Esophagus muscularis mucosa (tissue), 4 donors: ENCODE results near the gene SLC15A1. TPM values are rescaled to one million over a fixed set of nuclear protein-coding genes. Genes with fewer than 3 reads are reported as not detected.
"Not testable (repeated sequence)": the region's sequence is repeated elsewhere in the genome, so short reads cannot be mapped to it uniquely, and the experiment has no call there.

Experiments used
- DNase-seq: peaks from one replicate; pipeline ENCODE4 v3.0.0-alpha.2; 2017; ENCODE audit errors: extremely low spot score
- H3K27ac ChIP-seq, 4 donors: fragments of 200-600 bp; sonication (generic); replicated peaks in 1 of 4; 1 replicate in 3 of 4; 2 replicates in 1 of 4; pipeline ENCODE4 v1.5.1; 2016 to 2019; ENCODE audit warnings: mild to moderate bottlenecking in 1 of 4
- H3K27me3 ChIP-seq, 4 donors: fragments of 200-600 bp; sonication (generic); one replicate each; pipeline versions ENCODE4 v1.5.1 to v1.6.0; 2016 to 2019
- H3K36me3 ChIP-seq, 4 donors: fragments of 200-600 bp; sonication (generic); one replicate each; pipeline ENCODE4 v1.5.1; 2016 to 2019
- H3K4me1 ChIP-seq, 4 donors: fragments of 200-600 bp; sonication (generic); one replicate each; pipeline ENCODE4 v1.5.1; 2016 to 2019
- H3K4me3 ChIP-seq, 4 donors: fragments of 200-600 bp; sonication (generic); 1 replicate in 2 of 4; 2 replicates in 2 of 4; pipeline ENCODE4 v1.5.1; 2016 to 2019; ENCODE audit warnings: mild to moderate bottlenecking in 4 of 4, moderate library complexity in 1 of 4
- H3K9me3 ChIP-seq, 4 donors: fragments of 200-600 bp; sonication (generic); 1 replicate in 3 of 4; 2 replicates in 1 of 4; pipeline ENCODE4 v1.5.1; 2016 to 2019
- CTCF ChIP-seq, 3 experiments: fragments of 200-600 bp in 2 of 3; fragments of 450-650 bp in 1 of 3; sonication (generic) in 2 of 3; IDR thresholded peaks; one replicate each; pipeline ENCODE4 v1.5.1; 2017 to 2019; ENCODE audit warnings: antibody characterized with exemption in 3 of 3, mild to moderate bottlenecking in 2 of 3, moderate library complexity in 1 of 3
- EP300 ChIP-seq: sonication (generic); formaldehyde crosslinking; IDR thresholded peaks from one replicate; pipeline ENCODE4 v1.6.1; 2017; ENCODE audit warnings: antibody characterized with exemption
- POLR2A ChIP-seq: fragments of 450-650 bp; IDR thresholded peaks from one replicate; pipeline ENCODE4 v1.6.1; 2017; ENCODE audit warnings: antibody characterized with exemption, moderate library complexity, mild to moderate bottlenecking, low read depth
- POLR2AphosphoS5 ChIP-seq, 2 donors: sonication (generic); formaldehyde crosslinking; IDR thresholded peaks; one replicate each; pipeline ENCODE4 v1.6.1; 2017; ENCODE audit warnings: antibody characterized with exemption in 2 of 2
- WGBS: methylation state at CpG from one replicate; pipeline ENCODE4 v1.1.5; 2018; 5-methylcytosine and 5-hydroxymethylcytosine counted together
- intact Hi-C: fragments of 100-400 bp; cut with DNase I; formaldehyde crosslinking; loops from one replicate; pipeline ENCODE4 v1.15.1; 2023
- small RNA-seq, 3 donors: library from RNA; depleted of rRNA; stranded (forward); fragments of <200 nt; gene quantifications; one replicate each; pipeline ENCODE3, GENCODE V24; 2016
- total RNA-seq, 4 donors: library from RNA; depleted of rRNA; stranded (reverse); fragments of >200 nt; gene quantifications; one replicate each; pipeline versions ENCODE4 v1.1.0 to v1.2.1, GENCODE V29; 2016

SLC15A1 gene
- total RNA-seq, 4 donors from 2014 or later = not detected

DNA sequence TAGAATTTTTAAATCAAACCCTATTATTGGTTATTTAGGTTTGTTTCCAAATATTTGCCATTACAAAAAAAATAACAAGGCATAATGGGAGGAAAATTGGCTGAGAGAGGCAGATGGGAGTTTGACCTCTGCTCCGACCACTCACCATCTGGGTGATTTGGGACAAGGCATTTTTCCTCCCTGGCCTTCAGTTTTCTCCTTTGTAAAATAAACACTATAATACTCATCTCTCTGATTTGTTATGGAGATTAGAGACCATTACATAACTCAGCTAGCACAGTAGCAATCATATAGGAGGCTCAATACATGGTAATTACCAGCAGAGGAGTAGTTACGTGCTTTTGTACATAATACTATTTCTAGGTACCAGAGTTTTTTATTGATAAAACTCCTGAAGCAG lies 105.4 kb downstream of the SLC15A1 start:
- Histone ChIP-seq H3K4me1 (no peaks in the 10 kb centered on the region), H3K9me3 (no peaks in the 10 kb centered on the region), H3K27me3 (no peaks in the 10 kb centered on the region), H3K27ac (no peak overlapping the region), H3K4me3 (no peak overlapping the region), H3K36me3 (no peaks in the 10 kb centered on the region)
- intact Hi-C loops = no loop called here
- WGBS = 98% methylated on average over 2 of the region's 2 CpGs
- no peak for DNase-seq
- no peak for TF ChIP-seq EP300
- TF ChIP-seq CTCF (IDR thresholded peaks at IDR 0.05) = no peak
- no peak for TF ChIP-seq POLR2AphosphoS5 (IDR thresholded peaks at IDR 0.05)
- TF ChIP-seq POLR2A = no peak

GRCh38 chr13:98643479-98643878 lies 109.0 kb downstream of the SLC15A1 start:
- H3K9me3 ChIP-seq = no peaks in the 10 kb centered on the region
- no peaks in the 10 kb centered on the region for H3K27me3 ChIP-seq
- DNase-seq = no peak
- no peaks in the 10 kb centered on the region for H3K4me1 ChIP-seq
- no peaks in the 10 kb centered on the region for H3K36me3 ChIP-seq
- 67% methylated on average over 1 of the region's 1 CpG for WGBS
- TF ChIP-seq POLR2AphosphoS5 (IDR thresholded peaks at IDR 0.05) = no peak
- no peak for TF ChIP-seq POLR2A
- TF ChIP-seq CTCF (IDR thresholded peaks at IDR 0.05) = no peak
- TF ChIP-seq EP300 = no peak
- H3K4me3 ChIP-seq = no peak overlapping the region
- intact Hi-C loops = no loop called here
- no peak overlapping the region for H3K27ac ChIP-seq

GRCh38 chr13:98641075-98641474 lies 111.4 kb downstream of the SLC15A1 start:
- intact Hi-C loops = no loop called here
- no peak for DNase-seq
- no peak overlapping the region for H3K4me3 ChIP-seq
- TF ChIP-seq POLR2AphosphoS5 (IDR thresholded peaks at IDR 0.05) (no peak), POLR2A (no peak), CTCF (IDR thresholded peaks at IDR 0.05) (no peak), EP300 (no peak)
- H3K36me3 ChIP-seq = no peaks in the 10 kb centered on the region
- H3K27me3 ChIP-seq = no peaks in the 10 kb centered on the region
- WGBS = 94% methylated on average over 13 of the region's 13 CpGs
- H3K27ac ChIP-seq = no peak overlapping the region
- no peaks in the 10 kb centered on the region for H3K9me3 ChIP-seq
- H3K4me1 ChIP-seq = no peaks in the 10 kb centered on the region

DNA sequence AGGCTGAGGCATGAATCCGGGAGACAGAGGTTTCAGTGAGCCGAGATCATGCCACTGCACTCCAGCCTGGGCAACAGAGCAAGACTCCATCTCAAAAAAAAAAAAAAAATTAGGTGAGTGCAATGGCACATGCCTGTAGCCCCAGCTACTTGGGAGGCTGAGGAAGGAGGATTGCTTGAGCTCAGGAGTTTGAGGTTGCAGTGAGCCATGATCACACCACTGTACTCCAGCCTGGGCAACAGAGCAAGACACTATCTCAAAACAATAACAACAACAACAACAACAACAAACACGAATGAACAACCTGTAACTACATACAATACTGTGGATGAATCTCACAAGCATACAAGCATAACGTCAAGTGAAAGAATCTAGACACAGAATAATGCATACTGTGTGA lies 112.7 kb downstream of the SLC15A1 start:
- H3K4me3 ChIP-seq, DNase-seq, H3K4me1 ChIP-seq, H3K9me3 ChIP-seq, H3K27ac ChIP-seq, H3K36me3 ChIP-seq, H3K27me3 ChIP-seq, intact Hi-C loops: not testable (repeated sequence)
- WGBS = 94% methylated on average over 4 of the region's 4 CpGs

- 88% methylated on average over 8 of the region's 8 CpGs for WGBS
- H3K4me3 ChIP-seq, H3K4me1 ChIP-seq, H3K27me3 ChIP-seq, intact Hi-C loops, DNase-seq, H3K36me3 ChIP-seq, H3K9me3 ChIP-seq, H3K27ac ChIP-seq: not testable (repeated sequence)
Observed at GRCh38 chr13:98638352-98638751, 114.1 kb downstream of the SLC15A1 start.

Small RNA genes lying within 50 kb of the gene (small RNA-seq; reads per million reads assigned to genes)
- gene RN7SL60P = 0 reads per million in 3 donors

Other genes with a start within 250 kb of the SLC15A1 start
- 100 to 1,000 TPM in 2 of 4 donors, 10 to 100 TPM in 2; 61.9 to 108 (median 96.7) TPM for gene STK24, start 175.6 kb downstream of the SLC15A1 start, total RNA-seq
- gene DOCK9, start 225.4 kb upstream of the SLC15A1 start, total RNA-seq = 100 to 1,000 TPM; 127 to 191 (median 154) TPM